ENCODE data around the gene NUP210L. TPM values are rescaled to one million over a fixed set of nuclear protein-coding genes. Genes with fewer than 3 reads are reported as not detected.

Gene NUP210L
- under 1 TPM; 0.10 to 0.22 (median 0.13) TPM for polyA plus RNA-seq (ENCODE audit: insufficient read length in 4 of 4)

DNA sequence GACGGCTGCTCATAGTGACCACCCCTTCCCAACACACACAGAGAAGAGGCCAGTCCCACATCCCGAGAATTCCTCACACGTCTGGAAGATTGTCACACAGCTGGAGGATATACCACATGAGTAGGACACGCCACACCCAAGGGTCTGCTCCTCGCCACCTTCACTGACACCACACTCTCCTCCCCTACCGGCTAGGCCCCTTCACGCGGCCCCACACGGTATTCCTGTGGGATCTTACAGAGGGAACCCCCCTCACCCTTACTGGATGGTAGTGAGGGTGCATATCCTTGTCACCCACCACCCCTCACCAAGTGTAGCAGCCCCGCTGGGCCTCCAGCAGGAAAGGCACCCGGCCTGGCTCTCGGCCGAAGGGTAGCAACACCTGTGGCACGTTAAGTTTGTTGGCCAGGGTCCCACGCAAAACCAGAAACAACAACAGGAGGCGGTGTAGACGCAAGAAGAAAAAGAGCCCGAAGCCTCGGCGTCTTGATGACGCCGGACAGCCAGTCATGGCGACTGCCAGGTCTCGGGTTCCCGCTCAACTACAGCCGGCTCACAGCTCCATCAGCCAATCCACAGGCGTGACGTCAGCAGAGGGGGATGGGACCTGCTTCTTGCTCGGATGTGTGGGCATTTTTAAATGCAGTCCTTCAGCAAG is at the start of gene NUP210L:
Gene NUP210L (minus strand): TSS at position 540 of the 658 bp plus-strand sequence.
- DNase-seq (ENCODE audit: low read depth in 4 of 4, low spot score in 2 of 4), result peak in 2 of 4 donors; percentile 4 to 17

DNA sequence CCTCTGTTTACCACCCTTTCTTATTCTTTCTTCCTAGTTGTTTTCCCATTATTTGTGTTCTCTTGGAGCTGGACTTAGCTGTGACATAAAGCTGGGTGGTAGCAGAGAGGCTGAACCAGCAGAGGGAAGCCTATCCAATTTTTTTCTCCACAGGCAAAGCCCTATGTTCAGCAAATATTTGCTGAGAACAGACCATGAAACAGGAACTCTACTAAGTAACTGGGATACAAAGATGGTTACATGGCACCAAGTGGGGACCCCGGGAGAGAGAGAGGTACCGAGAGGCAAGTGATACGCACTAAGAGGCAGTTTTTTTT is 44.6 kb upstream of the NUP210L start:
- no peak for DNase-seq (ENCODE audit: low read depth in 4 of 4, low spot score in 2 of 4)

DNA sequence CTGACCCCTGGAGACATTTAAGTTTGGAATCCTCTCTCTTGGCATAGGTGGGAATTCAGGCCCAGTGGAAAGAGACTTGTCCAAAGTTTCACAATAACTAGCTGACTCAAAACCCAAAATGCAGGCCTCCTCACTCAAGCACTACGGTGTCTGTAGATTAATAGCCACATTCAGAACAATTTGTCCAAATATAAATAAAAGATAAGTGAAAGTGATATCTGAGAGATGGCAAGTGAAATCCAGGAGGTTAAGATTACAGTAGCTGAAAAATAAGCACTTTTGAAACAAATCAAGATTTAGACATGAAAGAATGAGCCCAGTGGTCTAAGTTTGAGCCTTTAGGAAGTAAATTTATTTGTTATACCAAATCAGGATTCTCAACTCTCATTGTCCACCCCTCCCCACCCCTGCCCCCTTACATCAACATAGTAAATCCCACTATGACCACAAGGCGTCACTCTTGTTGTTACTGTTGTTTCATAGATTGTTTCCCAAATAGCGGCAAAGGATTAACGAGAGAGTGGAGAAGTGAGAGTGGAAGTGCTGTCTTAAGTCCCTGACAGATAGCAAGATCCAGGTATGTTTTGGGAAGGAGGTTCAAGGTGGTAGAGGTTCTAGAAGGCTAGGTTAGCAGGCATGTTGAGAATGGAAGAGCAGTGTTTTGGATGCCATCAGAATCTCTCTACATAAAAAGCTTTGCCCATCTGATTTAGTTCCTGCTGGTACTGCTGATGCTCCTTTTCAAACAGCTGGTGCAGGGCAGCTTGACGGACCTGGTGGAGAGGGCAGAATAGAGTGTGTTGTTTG is 44.1 kb upstream of the NUP210L start:
- DNase-seq (ENCODE audit: low read depth in 4 of 4, low spot score in 2 of 4), result peak in 2 of 4 donors; percentile 31 to 75

DNA sequence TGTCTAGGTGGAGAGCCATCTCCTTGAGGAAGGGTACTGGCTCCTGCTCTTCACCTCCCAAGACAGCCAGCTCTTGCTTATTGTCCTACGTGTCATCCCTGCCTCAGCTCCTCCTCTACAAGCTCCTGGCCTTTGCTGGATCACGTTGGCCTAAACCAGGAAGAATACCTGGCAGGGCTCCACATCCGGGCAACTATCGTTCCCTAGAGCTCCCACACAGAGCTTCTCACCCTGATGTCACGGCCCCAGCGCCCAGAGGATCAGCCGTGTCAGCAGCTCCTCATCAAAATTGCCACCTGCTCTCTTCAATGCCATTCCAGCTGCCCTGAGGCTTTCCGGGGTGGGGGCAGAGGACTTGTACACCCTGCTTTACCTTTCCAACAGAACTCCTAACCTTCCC is 38.9 kb upstream of the NUP210L start:
- no peak for DNase-seq (ENCODE audit: low read depth in 4 of 4, low spot score in 2 of 4)

DNA sequence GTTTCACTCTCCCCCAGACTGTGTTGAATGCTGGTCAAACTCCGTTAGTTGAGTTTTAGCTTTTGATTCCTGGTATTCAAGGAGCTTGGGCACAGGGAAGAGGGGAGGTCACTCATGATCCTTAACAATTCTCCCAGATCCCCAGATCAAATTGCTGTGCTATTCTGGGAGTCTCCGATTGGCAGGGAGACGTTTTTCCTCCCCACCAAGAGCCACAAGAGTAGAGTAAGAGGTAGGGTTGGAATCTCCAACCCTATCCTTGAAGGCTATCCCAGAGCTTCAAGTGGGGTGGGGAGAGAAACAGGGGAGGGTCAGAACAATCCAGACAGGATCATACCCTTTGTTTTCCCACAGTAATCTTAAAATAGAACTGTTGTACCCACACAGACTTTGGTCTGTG is 37.6 kb upstream of the NUP210L start:
- DNase-seq (ENCODE audit: low read depth in 4 of 4, low spot score in 2 of 4), result no peak

DNA sequence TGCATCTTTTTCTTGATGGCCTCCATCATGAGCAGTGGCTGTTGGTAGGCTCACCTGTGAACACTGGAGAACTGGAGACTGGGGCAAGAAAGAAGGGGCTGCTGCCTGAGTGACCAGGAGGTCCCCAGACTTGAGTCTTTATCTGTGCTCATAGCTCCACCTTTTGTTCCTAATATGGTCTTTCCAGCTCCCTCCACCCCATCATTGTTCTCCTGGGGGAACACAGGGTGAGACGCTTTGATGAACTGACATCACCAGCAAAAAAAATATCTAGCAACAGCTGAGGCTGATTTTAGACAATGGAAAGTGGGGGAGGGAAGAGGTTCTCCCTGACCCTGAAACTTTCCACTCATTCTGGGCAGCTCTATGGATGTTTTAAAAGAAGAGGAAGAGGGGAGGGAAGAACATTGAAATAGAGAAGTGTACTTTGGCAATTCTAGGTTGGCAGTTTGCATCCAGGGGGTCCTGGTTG is 37.2 kb upstream of the NUP210L start, which contains the start of gene TPM3:
Gene TPM3 (minus strand): TSS at position 111 of the 472 bp plus-strand sequence. CDS start 82 bp downstream, at position 29.
- no peak for DNase-seq (ENCODE audit: low read depth in 4 of 4, low spot score in 2 of 4)

DNA sequence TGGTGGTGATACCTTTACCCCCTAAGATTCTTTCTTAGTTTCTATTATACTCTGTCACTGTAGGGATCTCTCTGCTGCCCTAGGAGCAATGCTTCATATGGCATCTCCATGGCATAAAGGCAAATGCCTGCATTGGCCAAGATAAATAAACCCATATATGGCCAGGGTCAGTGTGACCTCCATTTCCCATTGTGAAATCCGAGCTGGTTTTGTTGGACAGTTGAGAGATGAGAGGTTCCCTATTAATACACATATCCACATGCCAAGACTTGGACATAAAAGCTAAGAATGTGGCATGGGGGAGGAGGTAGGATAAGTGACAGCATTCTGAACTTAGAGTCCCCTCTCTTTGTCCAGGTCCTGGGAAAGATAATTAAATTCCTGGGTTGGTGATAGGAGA is 35.7 kb upstream of the NUP210L start:
- no peak for DNase-seq (ENCODE audit: low read depth in 4 of 4, low spot score in 2 of 4)

DNA sequence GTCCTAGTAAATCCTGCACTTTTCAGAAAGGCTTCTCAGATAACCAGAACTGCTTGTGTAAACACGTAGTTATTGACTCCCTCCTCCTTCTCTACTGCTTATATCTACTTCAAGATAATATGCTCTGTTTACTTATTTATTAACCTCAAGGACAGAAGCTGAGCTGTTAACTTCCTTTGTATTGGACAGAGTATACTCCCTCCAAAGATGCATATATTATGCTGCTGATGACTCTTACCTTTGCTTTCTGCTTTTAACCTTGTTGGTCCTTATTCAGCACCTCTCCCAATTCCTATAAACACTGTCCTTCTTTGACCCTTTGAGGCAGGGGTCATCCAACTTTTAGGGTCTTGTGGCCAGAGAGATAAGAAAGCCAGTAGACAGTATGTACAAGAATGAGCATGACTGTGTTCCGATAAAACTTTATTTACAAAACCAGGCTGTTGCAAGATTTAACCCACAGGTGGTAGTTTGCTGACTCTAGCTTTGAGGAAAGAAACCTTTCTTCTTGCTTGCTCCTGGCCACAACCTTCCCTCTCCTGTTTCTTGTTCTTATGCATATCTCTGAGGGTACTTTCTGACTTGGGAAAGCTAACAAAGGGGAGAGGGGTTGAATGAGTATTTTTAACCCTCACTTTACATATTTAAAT is 32.1 kb upstream of the NUP210L start:
- DNase-seq (ENCODE audit: low read depth in 4 of 4, low spot score in 2 of 4), result no peak

DNA sequence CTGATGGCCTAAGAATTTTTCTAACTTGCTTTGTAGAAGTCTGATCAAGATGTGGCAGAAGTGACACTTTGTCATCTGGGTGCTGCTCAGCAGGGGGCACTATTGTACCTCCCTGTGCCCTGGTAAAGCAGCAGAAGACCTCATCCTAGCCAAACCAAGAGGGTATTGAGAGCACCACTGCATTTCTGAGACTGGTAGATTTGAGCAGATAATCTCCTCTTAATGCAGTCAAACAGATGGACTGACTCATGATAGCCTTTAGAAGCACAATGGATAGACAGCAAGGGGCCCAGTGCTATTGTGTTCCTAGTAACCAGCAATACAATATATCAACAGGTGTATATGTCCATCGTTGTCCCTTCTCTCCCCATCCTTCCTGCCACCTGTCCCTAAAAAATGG is 31.3 kb upstream of the NUP210L start:
- no peak for DNase-seq (ENCODE audit: low read depth in 4 of 4, low spot score in 2 of 4)

DNA sequence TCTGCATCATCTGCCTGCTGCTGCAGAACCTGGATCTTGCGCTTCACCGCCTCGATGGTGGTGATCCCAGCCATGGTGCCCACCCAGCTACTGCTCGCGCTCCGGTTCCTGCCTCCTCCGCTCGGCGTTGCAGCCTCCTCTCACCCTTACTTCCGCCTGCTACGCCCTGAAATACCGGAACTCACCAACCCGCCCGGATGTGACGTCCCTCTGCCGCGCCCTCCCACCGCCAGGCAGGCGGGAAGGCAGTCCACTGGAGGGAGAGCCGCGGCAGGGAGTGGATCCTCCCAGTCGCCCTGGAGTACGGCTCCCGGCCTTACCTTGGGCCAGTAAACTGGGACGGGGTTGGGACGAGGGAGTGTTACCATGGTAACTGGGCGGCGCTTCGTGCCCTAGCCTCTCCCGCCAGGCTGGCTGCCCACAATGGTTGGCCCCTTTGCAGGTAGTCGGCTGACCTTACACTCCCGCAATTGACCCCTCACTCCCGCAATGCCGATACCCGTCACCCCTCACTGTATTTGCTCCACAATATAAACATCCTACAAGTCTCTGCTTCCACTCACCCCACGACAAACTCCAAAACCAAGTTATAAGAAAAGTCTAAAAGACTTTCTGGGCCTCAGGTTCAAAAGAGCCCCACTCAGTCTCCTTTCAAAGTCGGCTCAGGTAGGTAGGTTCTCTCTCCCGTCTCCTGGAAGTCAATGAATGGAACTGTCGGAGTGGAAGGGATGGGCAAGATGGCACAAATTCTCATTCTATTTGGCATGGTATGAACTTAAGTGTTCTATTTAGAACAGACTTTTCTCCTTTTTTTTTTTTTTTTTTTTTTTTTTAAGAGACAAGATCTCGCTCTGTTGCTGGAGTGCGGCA is 28.4 kb upstream of the NUP210L start:
- peak; percentile 70 to 90 (median 84) for DNase-seq (ENCODE audit: low read depth in 4 of 4, low spot score in 2 of 4)

DNA sequence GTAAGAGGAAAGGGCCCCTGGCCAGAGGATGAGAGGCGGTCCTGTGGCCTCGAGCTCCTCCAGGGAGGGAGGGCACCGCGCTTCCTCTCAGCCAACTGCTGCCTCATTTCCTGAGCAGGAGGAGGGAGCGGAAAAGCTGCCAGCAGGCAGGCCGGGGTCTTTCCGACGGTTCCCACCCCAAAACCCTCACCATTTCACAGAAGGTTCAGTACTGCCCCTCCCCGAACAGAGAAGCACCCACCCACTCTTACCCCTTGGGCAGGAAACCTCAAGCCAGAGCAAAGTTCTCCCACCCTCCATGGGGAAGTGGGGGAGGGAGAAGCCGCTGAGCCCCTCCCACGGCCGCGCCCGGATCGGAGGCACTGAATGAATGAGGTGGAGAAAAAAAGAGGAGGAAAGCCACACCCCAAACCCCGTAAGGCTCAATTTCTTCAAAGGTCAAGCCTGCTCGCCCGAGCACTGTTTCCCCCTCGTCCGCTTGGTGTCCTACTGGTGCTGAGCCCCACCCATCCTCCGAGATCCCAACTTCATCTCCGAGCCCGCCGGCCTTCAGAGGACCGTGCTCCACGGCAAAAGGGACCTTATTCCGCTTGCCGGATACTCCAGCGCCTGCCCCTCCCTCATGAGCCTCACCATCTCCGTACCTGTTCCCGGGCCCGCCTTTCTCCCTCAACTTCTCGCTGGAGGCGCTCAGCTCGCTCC is 27.6 kb upstream of the NUP210L start:
- DNase-seq (ENCODE audit: low read depth in 4 of 4, low spot score in 2 of 4), result peak in 1 of 4 donors; percentile 23

DNA sequence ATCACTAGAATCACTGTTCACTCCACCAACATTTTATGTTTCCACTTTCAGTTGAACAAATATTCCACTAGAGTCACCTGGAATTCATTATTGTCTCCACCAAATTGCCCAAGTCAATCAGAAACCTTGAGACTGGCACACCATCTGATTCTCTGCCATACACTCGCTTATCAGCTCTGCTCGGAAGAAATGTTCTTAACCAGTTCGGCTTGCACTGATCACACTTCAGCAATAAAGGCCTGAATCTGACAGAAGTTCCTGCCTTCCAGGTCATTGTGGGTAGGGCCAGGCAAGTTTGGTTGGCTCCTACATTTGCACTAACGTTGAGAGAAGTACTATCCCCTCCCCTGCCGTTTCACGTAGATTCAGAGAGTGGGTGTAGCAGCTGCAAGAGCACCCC is 27.1 kb upstream of the NUP210L start:
- no peak for DNase-seq (ENCODE audit: low read depth in 4 of 4, low spot score in 2 of 4)

DNA sequence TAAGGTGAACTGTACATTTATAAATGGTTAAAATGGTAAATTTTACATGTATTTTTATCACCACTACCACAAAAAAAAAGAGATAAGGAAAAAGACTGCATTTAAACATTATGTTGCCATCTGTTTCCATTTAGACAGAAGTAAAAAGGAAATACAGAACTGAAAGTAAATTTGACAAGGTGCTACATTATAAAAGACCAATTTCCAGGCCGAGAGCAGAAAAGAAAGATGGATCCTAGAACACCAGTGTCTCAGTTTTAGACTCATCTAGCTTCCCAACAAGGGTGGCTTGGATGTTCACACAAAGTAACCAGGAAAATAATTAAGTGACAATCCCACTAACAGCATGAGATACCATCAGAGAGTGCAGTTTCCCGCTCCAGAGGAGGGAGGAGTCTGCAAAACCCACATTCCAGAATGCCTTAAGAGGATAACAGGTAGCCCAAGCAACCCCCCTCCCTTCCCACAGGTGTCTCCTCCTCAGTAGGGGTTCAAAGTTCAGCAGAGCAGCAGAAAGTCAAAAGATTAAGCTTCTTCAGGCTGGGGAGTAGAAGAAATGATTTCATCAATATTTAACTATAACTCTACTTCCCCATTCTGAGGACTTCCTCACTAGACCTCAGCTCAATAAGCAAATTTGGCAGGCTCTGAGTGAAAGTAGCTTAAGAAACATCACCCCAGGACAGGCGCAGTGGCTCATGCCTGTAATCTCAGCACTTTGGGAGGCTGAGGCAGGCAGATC is 25.2 kb upstream of the NUP210L start:
- no peak for DNase-seq (ENCODE audit: low read depth in 4 of 4, low spot score in 2 of 4)

DNA sequence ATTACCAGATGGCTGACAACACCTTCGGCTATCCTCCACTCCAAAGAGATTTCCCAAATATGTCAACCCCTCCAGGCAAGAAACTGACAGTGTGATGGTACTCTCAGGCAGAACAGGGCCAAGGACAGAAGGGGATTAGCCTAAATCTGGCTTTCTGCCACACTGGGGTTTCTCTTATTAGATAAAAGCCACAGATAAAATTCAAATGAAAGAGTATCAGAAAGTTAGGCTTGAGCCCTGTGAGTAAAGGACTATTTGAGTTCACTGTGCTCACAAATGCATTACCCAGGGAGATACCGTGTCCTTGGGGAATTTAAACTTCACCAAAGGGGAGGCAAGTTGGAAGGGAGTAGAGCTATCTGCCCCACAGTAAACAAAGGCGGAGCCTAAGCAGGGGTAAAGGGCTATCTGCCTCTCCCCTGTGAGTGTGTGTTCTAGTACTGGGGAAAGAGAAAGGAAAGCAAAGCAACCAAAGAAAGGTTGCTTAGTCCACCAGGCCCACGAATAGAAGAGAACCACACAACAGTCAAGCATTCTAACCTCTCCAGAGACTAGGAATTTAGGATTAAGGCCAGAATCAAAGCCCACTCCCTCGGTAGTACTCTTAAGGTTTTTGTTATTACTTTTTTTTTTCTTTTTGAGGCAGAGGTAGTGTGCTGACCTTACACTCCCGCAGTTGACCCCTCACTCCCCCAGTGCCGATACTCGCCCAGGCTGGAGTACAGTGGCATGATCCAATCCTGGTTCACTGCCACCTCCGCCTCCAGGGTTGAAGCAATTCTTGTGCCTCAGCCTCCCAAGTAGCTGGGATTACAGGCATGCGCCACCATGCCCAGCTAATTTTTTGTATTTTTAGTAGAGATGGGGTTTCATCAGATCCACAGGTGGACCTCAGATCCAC is 24.3 kb upstream of the NUP210L start:
- no peak for DNase-seq (ENCODE audit: low read depth in 4 of 4, low spot score in 2 of 4)

DNA sequence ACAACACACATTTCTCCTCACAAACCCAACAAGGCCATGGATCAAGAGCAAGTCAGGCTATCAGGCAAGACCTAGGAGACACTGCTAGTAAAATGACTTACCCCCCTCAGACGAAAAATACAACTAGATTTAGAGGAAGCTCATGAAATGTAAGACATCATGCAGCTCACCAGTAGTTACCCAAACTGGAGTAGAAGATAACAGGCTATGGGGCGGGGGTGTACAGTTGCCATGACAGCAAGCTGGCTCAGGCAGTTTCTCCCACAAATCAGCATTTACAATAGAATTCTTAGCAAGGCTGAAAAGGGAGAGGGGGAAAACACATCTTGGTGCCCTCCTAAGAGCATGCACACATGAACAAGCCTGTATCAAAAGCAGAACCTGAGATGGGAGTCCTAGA is 23.1 kb upstream of the NUP210L start:
- no peak for DNase-seq (ENCODE audit: low read depth in 4 of 4, low spot score in 2 of 4)

DNA sequence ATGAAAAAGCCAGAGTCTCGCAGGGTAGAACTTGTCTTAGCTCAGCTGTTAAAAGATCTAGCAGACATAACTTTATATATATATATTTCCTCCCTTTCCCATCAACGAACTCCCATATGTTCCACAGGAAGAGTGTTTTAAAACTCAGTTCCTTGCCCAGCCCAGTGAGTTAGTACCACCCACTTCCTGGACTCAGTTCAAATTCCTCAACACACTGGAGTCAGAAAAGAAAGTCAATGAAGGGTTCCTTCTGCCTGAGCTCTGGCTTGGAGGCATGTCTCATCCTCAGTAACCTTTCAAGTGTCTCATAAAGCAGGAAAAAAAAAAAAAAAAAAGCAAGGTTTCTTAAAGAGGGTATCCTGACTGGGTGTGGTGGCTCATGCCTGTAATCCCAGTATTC is 21.5 kb upstream of the NUP210L start:
- no peak for DNase-seq (ENCODE audit: low read depth in 4 of 4, low spot score in 2 of 4)

DNA sequence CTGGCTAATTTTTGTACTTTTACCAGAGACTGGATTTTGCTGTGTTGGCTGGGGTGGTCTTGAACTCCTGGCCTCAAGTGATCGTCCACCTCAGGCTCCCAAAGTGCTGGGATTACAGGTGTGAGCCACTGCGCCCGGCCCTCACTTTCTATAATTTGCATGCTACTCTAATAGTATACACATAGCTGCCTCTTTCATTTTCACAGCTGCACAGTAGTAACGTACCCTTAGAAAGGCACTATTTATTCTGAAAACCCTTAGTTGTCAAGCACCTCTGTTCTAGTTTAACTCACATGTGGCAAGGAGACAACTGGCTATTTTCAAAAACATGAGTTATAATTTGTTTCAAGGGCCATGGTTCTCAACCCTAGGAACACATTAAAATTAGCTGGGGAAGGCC is 19.8 kb upstream of the NUP210L start:
- no peak for DNase-seq (ENCODE audit: low read depth in 4 of 4, low spot score in 2 of 4)

DNA sequence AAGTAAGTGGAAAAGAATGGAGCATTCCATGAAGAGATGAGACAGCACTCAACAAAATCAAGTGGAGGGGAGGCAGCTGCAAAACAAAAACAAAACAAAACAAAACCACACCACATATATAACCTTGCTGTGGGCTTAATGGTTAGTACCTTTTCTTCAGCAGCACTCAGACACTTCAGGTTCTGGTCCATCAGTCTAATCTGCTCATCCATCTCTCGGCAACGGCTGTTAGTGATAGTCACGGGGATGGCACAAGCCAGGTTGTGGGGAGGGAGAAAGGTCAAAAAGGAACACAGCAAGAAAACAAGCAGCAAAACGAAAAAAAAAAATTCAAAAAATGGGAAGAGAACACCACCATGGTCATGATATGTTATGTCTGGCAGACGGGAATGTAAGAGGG is 17.0 kb upstream of the NUP210L start:
- DNase-seq (ENCODE audit: low read depth in 4 of 4, low spot score in 2 of 4), result no peak
